GM12891 (cell line): ENCODE data around the gene CAMTA1.

Source experiments
- PAX5 ChIP-seq: IDR thresholded peaks from 2 replicates; pipeline ENCODE4 v1.6.1; 2011; ENCODE audit warnings: low read length, moderate library complexity, mild to moderate bottlenecking; ENCODE audit not compliant: insufficient read depth, severe bottlenecking
- POLR2A ChIP-seq: IDR thresholded peaks from 2 replicates; pipeline ENCODE4 v1.6.1; 2011; ENCODE audit warnings: low read depth, low read length, control low read depth
- POLR2AphosphoS5 ChIP-seq: IDR thresholded peaks from 2 replicates; pipeline ENCODE4 v1.6.1; 2011; ENCODE audit warnings: low read depth, low read length, control low read depth

DNA sequence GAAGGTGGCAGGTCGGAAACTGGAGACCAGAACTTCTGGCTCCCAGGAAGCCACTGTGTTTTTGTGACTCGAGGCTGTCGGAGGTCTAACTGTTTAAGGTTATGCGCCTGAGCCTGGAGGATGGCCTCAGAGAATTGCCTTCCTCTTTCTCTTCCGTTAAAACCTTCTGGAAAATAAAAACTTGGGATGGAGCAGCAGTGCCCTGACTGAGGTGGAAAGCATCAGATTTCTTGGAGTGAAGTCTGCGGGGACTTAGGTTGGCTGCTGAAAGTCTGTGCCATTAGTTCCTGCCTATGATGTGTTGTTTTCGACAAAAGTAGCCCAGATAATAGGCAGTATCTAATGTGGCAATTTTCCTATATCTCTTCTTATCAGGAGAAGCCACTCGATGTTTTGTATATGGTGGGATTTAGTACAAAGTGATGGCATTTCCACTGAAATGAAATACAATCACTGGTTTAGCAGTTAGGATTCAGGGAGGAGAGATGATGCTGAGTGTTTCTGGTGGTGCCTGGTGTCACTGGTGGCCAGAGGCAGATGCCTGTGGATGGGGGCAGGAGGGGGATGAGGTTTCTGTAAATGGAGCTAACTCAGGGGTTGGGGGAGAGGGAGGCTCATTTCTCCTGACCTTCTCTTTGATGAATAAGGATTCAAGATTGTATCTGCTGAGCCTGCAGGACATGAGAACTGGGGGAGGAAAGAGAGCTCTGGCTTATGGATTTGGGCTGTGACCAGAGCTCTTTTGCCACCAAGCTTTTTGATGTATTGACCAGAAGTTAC lies 150.8 kb downstream of the CAMTA1 start:
- TF ChIP-seq POLR2AphosphoS5 (no peak), POLR2A (no peak), PAX5 (no peak)
